ENCODE results near the gene SCRN2.

SCRN2 gene

GRCh38 chr17:47840742-47841487 lies at the start of gene SCRN2:
Gene SCRN2 (minus strand): TSS chr17:47841273. CDS start chr17:47840843, 430 bp downstream.
- TF ChIP-seq CTCF (IDR thresholded peaks at IDR 0.05): peak; percentile 93

- peak; percentile 94 for TF ChIP-seq CTCF (IDR thresholded peaks at IDR 0.05)
Observed at GRCh38 chr17:47889734-47890529, 48.9 kb upstream of the SCRN2 start.

GRCh38 chr17:47888293-47888692 lies 47.2 kb upstream of the SCRN2 start:
- no peak for TF ChIP-seq CTCF (IDR thresholded peaks at IDR 0.05)

GRCh38 chr17:47884905-47885730 lies 44.0 kb upstream of the SCRN2 start:
- no peak for TF ChIP-seq CTCF (IDR thresholded peaks at IDR 0.05)

GRCh38 chr17:47884427-47884740 lies 43.3 kb upstream of the SCRN2 start:
- no peak for TF ChIP-seq CTCF (IDR thresholded peaks at IDR 0.05)

- no peak for TF ChIP-seq CTCF (IDR thresholded peaks at IDR 0.05)
Observed at GRCh38 chr17:47883589-47884426, 42.7 kb upstream of the SCRN2 start.
